GM21381 (cell line): Measurements from ENCODE around the gene MAPK6.
"Not testable (repeated sequence)": the region's sequence is repeated elsewhere in the genome, so short reads cannot be mapped to it uniquely, and the experiment has no call there.

Experiments
- ATAC-seq: cut with Tn5 transposase; IDR thresholded peaks from one replicate; pipeline ENCODE4 v1.9.1; 2021; ENCODE audit warnings: mild to moderate bottlenecking, moderate library complexity; ENCODE audit not compliant: unreplicated experiment

The MAPK6 gene

GRCh38 chr15:52018693-52019393 is at the start of gene MAPK6:
TSS of gene MAPK6 (plus strand) at chr15:52019219. CDS start at chr15:52046461, 27,242 bp downstream.
- ATAC-seq: peak; percentile 74

GRCh38 chr15:51969728-51970127 is 49.3 kb upstream of the MAPK6 start:
- no peak for ATAC-seq

- ATAC-seq: no peak
These were observed 48.7 kb upstream of the MAPK6 start for GRCh38 chr15:51970132-51970817.

GRCh38 chr15:51971032-51971374 is 48.0 kb upstream of the MAPK6 start:
- peak; percentile 17 for ATAC-seq

- peak; percentile 83 for ATAC-seq
These were observed 47.5 kb upstream of the MAPK6 start, which contains the start of gene LEO1 for GRCh38 chr15:51971375-51972133. TSS of gene LEO1 (minus strand) at chr15:51971778. CDS start at chr15:51971745, 33 bp downstream.

- ATAC-seq: no peak
These were observed 45.8 kb upstream of the MAPK6 start for GRCh38 chr15:51973220-51973619.

- ATAC-seq: no peak
These were observed 45.2 kb upstream of the MAPK6 start for GRCh38 chr15:51973775-51974174.

GRCh38 chr15:51982013-51982769 is 36.8 kb upstream of the MAPK6 start:
- peak; percentile 92 for ATAC-seq

GRCh38 chr15:51982770-51983103 is 36.3 kb upstream of the MAPK6 start:
- ATAC-seq: no peak

- ATAC-seq: no peak
These were observed 27.9 kb upstream of the MAPK6 start for GRCh38 chr15:51991141-51991540.

GRCh38 chr15:51992953-51993352 is 26.1 kb upstream of the MAPK6 start:
- no peak for ATAC-seq

- no peak for ATAC-seq
These were observed 16.7 kb upstream of the MAPK6 start for GRCh38 chr15:52002351-52002750.

GRCh38 chr15:52003089-52003488 is 15.9 kb upstream of the MAPK6 start:
- ATAC-seq: not testable (repeated sequence)

GRCh38 chr15:52003710-52004109 is 15.3 kb upstream of the MAPK6 start:
- no peak for ATAC-seq

DNA sequence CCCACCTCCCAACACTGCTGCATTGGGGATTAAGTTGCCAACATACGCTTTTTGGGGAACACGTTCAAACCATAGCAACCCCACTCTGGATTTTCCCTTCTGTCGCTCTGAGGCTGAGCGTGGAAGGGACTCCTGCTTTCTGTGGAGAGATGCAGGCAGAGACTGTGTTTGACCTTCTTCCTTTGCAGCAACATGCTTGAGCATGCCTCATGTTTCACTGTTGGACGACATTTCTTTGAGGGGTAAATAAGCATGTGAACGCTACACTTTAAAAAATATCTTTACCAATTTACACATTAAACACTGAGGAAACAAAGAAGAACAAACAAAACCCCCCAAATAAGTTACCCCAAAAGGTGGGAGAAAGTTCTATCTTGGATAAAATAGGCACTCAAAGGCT is 14.2 kb upstream of the MAPK6 start:
- no peak for ATAC-seq

GRCh38 chr15:52005748-52006701 is 13.0 kb upstream of the MAPK6 start:
- peak; percentile 72 for ATAC-seq

DNA sequence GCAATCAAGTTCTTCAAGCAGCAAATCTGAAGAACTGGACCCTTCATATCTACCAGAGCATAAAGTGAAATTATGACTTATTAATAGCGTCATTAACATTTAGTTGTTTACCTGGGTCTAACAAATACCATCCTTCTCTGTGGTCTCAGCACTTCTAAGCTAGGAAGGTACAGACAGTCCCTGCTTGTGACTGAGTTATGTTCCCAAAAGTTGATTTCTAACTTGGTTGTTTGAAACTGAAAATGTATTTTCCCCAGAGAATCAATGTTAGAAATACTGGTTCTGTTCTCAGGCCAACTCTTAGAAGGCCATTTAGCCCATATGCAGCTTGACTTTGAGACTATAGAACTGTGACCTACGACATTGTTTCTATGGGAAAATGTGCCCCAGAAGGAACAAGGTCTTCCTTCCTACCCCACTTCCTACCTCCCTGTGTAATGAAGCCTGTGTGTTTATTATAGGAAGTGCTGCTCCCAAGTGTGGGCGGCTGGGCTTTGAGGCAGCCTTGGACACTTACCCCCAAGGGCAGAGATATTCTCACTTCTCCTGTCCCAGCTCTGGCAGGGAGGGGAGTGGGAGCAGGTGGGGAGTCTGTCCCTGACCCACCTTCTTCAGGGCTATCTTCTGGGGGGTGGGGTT is 12.2 kb upstream of the MAPK6 start:
- ATAC-seq: peak; percentile 35

GRCh38 chr15:52008359-52008697 is 10.7 kb upstream of the MAPK6 start:
- no peak for ATAC-seq

DNA sequence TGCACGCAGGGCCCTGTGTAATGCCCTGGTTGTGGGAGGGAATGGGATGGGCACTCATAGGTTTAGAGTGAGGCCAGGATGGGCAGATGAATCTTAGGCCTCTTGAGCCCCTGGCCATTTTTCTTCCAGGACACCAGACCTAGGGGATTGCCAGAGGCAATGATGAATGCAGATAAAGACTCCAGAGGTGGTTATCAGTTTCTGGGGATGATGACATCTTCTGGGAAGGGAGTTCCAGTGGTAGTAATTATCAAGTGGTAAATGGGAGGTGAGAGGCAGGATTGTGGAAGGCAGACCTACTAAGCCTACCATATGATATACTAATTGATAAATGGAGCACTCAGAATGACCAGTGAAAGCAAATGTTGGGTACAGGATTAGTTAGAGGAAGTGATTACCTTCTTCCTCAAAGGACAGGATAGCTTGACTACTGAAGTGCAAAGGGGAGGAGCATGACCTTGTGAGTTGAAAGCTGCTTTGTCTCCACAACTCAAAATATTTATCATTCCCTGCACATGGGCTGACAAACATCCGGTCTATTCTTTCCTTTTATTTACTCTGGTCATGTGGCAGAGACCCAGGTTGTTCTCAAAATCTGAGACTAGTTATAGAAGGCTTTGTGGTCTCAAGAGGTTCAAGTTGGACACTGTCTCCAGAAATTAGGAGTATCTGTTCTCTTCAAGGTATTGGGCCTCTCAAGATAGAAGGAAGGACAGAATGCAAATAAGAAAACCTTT is 10.2 kb upstream of the MAPK6 start:
- no peak for ATAC-seq
